HG02610 (cell line): ENCODE measurements around the gene LUC7L3.
"Not testable (repeated sequence)": the region's sequence is repeated elsewhere in the genome, so short reads cannot be mapped to it uniquely, and the experiment has no call there.

Experiments
- ATAC-seq: cut with Tn5 transposase; IDR thresholded peaks from one replicate; pipeline ENCODE4 v1.9.1; 2021; ENCODE audit warnings: mild to moderate bottlenecking, moderate library complexity; ENCODE audit not compliant: unreplicated experiment

LUC7L3 gene

GRCh38 chr17:50781167-50781566, 61.8 kb downstream of the LUC7L3 start:
- ATAC-seq: no peak

- ATAC-seq: no peak
These were observed 63.8 kb downstream of the LUC7L3 start for GRCh38 chr17:50783193-50783660.

GRCh38 chr17:50783905-50784304, 64.5 kb downstream of the LUC7L3 start:
- no peak for ATAC-seq

- no peak for ATAC-seq
These were observed 65.7 kb downstream of the LUC7L3 start for GRCh38 chr17:50785126-50785525.

GRCh38 chr17:50785946-50786570, 66.7 kb downstream of the LUC7L3 start:
- ATAC-seq: no peak

GRCh38 chr17:50787106-50787505, 67.7 kb downstream of the LUC7L3 start:
- no peak for ATAC-seq

GRCh38 chr17:50790618-50791017, 71.2 kb downstream of the LUC7L3 start:
- ATAC-seq: no peak

- ATAC-seq: no peak
These were observed 72.7 kb downstream of the LUC7L3 start for GRCh38 chr17:50792132-50792531.

GRCh38 chr17:50793007-50793406, 73.6 kb downstream of the LUC7L3 start:
- ATAC-seq: no peak

- no peak for ATAC-seq
These were observed 75.0 kb downstream of the LUC7L3 start for GRCh38 chr17:50794361-50794760.

- ATAC-seq: no peak
These were observed 77.9 kb downstream of the LUC7L3 start for GRCh38 chr17:50797135-50797810.

- ATAC-seq: no peak
These were observed 79.3 kb downstream of the LUC7L3 start for GRCh38 chr17:50798424-50799288.

GRCh38 chr17:50799582-50799981, 80.2 kb downstream of the LUC7L3 start:
- no peak for ATAC-seq

GRCh38 chr17:50800196-50800700, 80.8 kb downstream of the LUC7L3 start:
- ATAC-seq: no peak

- no peak for ATAC-seq
These were observed 83.5 kb downstream of the LUC7L3 start for GRCh38 chr17:50802609-50803571.

GRCh38 chr17:50803676-50804075, 84.3 kb downstream of the LUC7L3 start:
- ATAC-seq: no peak

GRCh38 chr17:50804749-50805475, 85.5 kb downstream of the LUC7L3 start:
- not testable (repeated sequence) for ATAC-seq

GRCh38 chr17:50805486-50805885, 86.1 kb downstream of the LUC7L3 start:
- no peak for ATAC-seq
